Sigmoid colon (tissue), 7 donors: Measurements from ENCODE around the gene GALNT13. TPM values are rescaled to one million over a fixed set of nuclear protein-coding genes. Genes with fewer than 3 reads are reported as not detected.

Experiments
- DNase-seq: peaks from one replicate; pipeline ENCODE4 v3.0.0-alpha.2; 2019
- H3K27ac ChIP-seq, 4 donors: fragments of 200-600 bp; sonication (generic); one replicate each; pipeline ENCODE4 v1.5.1; 2016 to 2019; ENCODE audit warnings: mild to moderate bottlenecking in 1 of 4
- H3K27me3 ChIP-seq, 3 donors: fragments of 200-600 bp; sonication (generic); one replicate each; pipeline ENCODE4 v1.5.1; 2019; ENCODE audit warnings: mild to moderate bottlenecking in 1 of 3
- H3K36me3 ChIP-seq, 4 donors: fragments of 200-600 bp; sonication (generic); one replicate each; pipeline ENCODE4 v1.5.1; 2016 to 2019
- H3K4me1 ChIP-seq, 4 donors: fragments of 200-600 bp; sonication (generic); one replicate each; pipeline ENCODE4 v1.5.1; 2017 to 2019
- H3K4me3 ChIP-seq, 4 donors: fragments of 200-600 bp; sonication (generic); one replicate each; pipeline ENCODE4 v1.5.1; 2017 to 2019; ENCODE audit warnings: mild to moderate bottlenecking in 2 of 4, moderate library complexity in 1 of 4
- H3K9me3 ChIP-seq, 4 donors: fragments of 200-600 bp in 3 of 4; sonication (generic) in 3 of 4; one replicate each; pipeline versions ENCODE4 v1.5.1 to v1.6.1; 2013 to 2019
- CTCF ChIP-seq, 4 experiments: fragments of 450-650 bp in 3 of 4; fragments of 200-600 bp in 1 of 4; IDR thresholded peaks; one replicate each; pipeline ENCODE4 v1.5.1; 2016 to 2019; ENCODE audit warnings: antibody characterized with exemption in 4 of 4, mild to moderate bottlenecking in 3 of 4, moderate library complexity in 2 of 4
- EP300 ChIP-seq, 4 donors: sonication (generic); formaldehyde crosslinking; IDR thresholded peaks; one replicate each; pipeline ENCODE4 v1.6.1; 2017; ENCODE audit warnings: antibody characterized with exemption in 4 of 4
- POLR2A ChIP-seq, 2 donors: fragments of 450-650 bp; IDR thresholded peaks; one replicate each; pipeline ENCODE4 v1.6.1; 2016; ENCODE audit warnings: antibody characterized with exemption in 2 of 2, mild to moderate bottlenecking in 2 of 2, moderate library complexity in 2 of 2
- POLR2AphosphoS5 ChIP-seq, 4 donors: sonication (generic); formaldehyde crosslinking; IDR thresholded peaks; one replicate each; pipeline ENCODE4 v1.6.1; 2017; ENCODE audit warnings: antibody characterized with exemption in 4 of 4
- WGBS, 2 donors: extraction: QIAGEN DNeasy Blood & Tissue Kit; methylation state at CpG; one replicate each; pipeline ENCODE4 v1.1.7; 2013; 5-methylcytosine and 5-hydroxymethylcytosine counted together
- intact Hi-C: fragments of 100-400 bp; cut with DNase I; formaldehyde crosslinking; loops from one replicate; pipeline ENCODE4 v1.15.1; 2023
- polyA plus RNA-seq, 3 donors: library from polyadenylated mRNA; stranded (reverse); fragments of 200-250 nt; gene quantifications; one replicate each; pipeline ENCODE4 v1.2.3, GENCODE V29; 2013
- total RNA-seq, 4 donors: library from RNA; depleted of rRNA; stranded (reverse); fragments of >200 nt; gene quantifications; one replicate each; pipeline ENCODE4 v1.1.0, GENCODE V29; 2016
- donor health status: healthy with polysubstance abuse.
- donor health status: Bipolar disorder and iron deficiency.
- donor health status: healthy.

Gene GALNT13
- total and polyA plus RNA-seq, 7 donors = under 0.01 to 2.5 (median 0.82) TPM; not detected in 1

GRCh38 chr2:154437104-154437503, 565.4 kb downstream of the GALNT13 start:
- TF ChIP-seq POLR2A (IDR thresholded peaks at IDR 0.05) = no peak
- Histone ChIP-seq H3K4me3 (no peak overlapping the region), H3K27me3 (no peaks in the 10 kb centered on the region), H3K27ac (no peak overlapping the region), H3K4me1 (no peaks in the 10 kb centered on the region), H3K9me3 (no peaks in the 10 kb centered on the region), H3K36me3 (no peaks in the 10 kb centered on the region)
- DNase-seq = no peak
- WGBS, 2 donors = 38 to 72% methylated on average over 8 of the region's 8 CpGs
- intact Hi-C loops = no loop called here

GRCh38 chr2:154439156-154439555, 567.4 kb downstream of the GALNT13 start:
- intact Hi-C loops = no loop called here
- no peaks in the 10 kb centered on the region for H3K27me3 ChIP-seq
- no peak overlapping the region for H3K4me3 ChIP-seq
- no peaks in the 10 kb centered on the region for H3K4me1 ChIP-seq
- WGBS, 2 donors = 30 to 37% methylated on average over 2 of the region's 2 CpGs
- TF ChIP-seq POLR2A (IDR thresholded peaks at IDR 0.05) = no peak
- no peak for TF ChIP-seq EP300 (IDR thresholded peaks at IDR 0.05)
- no peak for TF ChIP-seq CTCF (IDR thresholded peaks at IDR 0.05)
- TF ChIP-seq POLR2AphosphoS5 (IDR thresholded peaks at IDR 0.05) = no peak
- no peak overlapping the region for H3K27ac ChIP-seq
- H3K9me3 ChIP-seq = no peaks in the 10 kb centered on the region
- H3K36me3 ChIP-seq = no peaks in the 10 kb centered on the region
- DNase-seq = no peak

GRCh38 chr2:154443919-154444318, 572.2 kb downstream of the GALNT13 start:
- Histone ChIP-seq H3K4me1 (no peaks in the 10 kb centered on the region), H3K9me3 (no peaks in the 10 kb centered on the region), H3K36me3 (no peaks in the 10 kb centered on the region), H3K27me3 (no peaks in the 10 kb centered on the region), H3K4me3 (no peak overlapping the region), H3K27ac (no peak overlapping the region)
- DNase-seq = no peak
- intact Hi-C loops = no loop called here
- no peak for TF ChIP-seq CTCF (IDR thresholded peaks at IDR 0.05)
- no peak for TF ChIP-seq POLR2AphosphoS5 (IDR thresholded peaks at IDR 0.05)
- TF ChIP-seq POLR2A (IDR thresholded peaks at IDR 0.05) = no peak
- no peak for TF ChIP-seq EP300 (IDR thresholded peaks at IDR 0.05)

GRCh38 chr2:154446324-154446723, 574.6 kb downstream of the GALNT13 start:
- TF ChIP-seq POLR2AphosphoS5 (IDR thresholded peaks at IDR 0.05) = no peak
- TF ChIP-seq CTCF (IDR thresholded peaks at IDR 0.05) = no peak
- 38 to 59% methylated on average over 2 of the region's 2 CpGs for WGBS, 2 donors
- H3K4me3 ChIP-seq = no peak overlapping the region
- no peaks in the 10 kb centered on the region for H3K27me3 ChIP-seq
- no peak for DNase-seq
- intact Hi-C loops = no loop called here
- H3K9me3 ChIP-seq = no peaks in the 10 kb centered on the region
- no peaks in the 10 kb centered on the region for H3K36me3 ChIP-seq
- no peak overlapping the region for H3K27ac ChIP-seq
- no peaks in the 10 kb centered on the region for H3K4me1 ChIP-seq

GRCh38 chr2:154447727-154448418, 576.2 kb downstream of the GALNT13 start:
- TF ChIP-seq EP300 (IDR thresholded peaks at IDR 0.05) (no peak), CTCF (IDR thresholded peaks at IDR 0.05) (no peak)
- 7 to 52% methylated on average over 2 of the region's 2 CpGs for WGBS, 2 donors
- Histone ChIP-seq H3K4me3 (no peak overlapping the region), H3K4me1 (no peaks in the 10 kb centered on the region), H3K9me3 (no peaks in the 10 kb centered on the region), H3K27ac (no peak overlapping the region), H3K27me3 (no peaks in the 10 kb centered on the region), H3K36me3 (no peaks in the 10 kb centered on the region)
- intact Hi-C loops = no loop called here
- DNase-seq = no peak
